DMS53 treated with DMSO at 0.1 percent for 48 hours (cell line): ENCODE results near the gene MRPS25.
A peak's percentile ranks its signal among the peaks of the same experiment; 100 is the strongest.

ENCODE experiments used
- DNase-seq: peaks from one replicate; lab custom pipeline; 2025; ENCODE audit not compliant: unreplicated experiment; lab: John Stamatoyannopoulos, UW

The MRPS25 gene

DNA sequence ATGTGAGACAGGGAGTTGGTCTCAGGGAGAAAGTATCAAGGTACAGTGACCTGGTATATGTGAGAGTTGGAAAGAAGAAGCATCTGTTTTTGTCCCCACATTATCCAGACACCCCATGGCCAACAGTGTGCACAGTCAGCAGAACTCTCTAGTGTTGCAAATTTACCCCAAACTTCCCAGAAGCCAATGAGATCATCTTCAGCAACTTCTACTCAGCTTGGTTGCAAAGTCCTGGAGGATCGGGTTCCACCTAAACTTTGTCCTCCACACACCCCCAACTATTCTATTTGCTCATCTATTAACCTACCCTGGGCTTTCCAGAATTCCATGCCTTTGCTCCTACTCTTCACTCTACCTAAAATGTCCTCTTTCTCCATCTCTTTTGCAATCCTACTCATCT is 18.1 kb upstream of the MRPS25 start:
- no peak for DNase-seq

GRCh38 chr3:15081960-15082664 is 17.0 kb upstream of the MRPS25 start:
- peak; percentile 28 for DNase-seq

DNA sequence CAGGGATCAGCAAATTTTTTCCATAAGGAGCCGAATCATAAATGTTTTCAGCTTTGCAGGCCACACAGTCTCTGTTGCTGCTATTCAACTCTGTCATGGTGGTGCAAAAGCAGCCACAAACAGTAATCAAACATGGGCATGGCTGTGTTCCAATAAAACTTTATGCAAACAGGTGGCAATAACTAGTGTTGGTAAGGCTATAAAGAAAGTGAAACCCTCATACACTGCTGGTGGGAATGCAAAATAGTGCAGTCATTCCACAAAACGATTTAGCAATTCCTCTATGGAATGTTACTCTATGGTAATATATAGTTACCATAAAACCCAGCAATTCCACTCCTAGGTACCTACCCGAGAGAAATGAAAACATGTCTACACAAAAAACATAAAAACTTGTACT is 14.0 kb upstream of the MRPS25 start:
- DNase-seq = no peak

DNA sequence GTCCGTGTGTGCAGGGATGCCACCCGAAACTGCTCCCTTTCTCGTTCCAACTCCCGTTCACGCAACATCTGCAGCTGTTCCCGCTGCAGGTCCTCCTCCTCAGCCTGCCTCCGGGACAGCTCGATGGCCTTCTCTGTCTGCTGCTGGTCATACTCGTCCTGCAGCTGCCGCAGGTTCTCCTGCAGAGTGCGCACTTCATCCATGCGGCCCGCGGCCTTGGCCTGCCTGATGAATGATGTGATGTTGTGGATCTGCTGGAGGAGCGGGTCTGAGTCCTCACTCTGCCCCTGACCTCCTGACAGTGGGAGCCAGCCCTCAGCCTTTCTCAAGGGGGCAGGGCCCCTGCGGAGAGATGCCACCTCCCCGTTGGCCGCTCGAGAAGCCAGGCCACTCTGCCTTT is 9.4 kb upstream of the MRPS25 start:
- no peak for DNase-seq

DNA sequence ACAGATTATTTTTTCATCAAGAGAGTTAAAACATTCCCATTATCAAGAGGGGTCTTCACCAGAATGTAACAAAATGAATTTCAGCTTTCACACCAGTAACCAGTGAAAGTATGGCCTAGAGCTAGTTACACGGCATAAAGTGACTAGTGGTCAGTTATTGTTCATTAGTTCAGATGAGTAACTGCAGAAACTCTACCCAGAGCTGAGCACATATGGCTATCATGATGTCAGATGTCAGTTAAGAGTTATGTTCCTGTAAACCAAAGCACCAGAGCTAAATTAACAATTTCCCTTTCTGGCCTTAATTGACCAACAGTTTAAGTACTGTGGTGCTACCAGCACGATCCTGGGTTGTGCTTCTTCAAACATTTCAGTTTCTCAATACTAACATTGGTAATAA is 6.6 kb upstream of the MRPS25 start:
- DNase-seq = no peak

- no peak for DNase-seq
These were observed 4.3 kb upstream of the MRPS25 start for GRCh38 chr3:15069441-15069840.

- DNase-seq = no peak
These were observed 1.4 kb upstream of the MRPS25 start for GRCh38 chr3:15066467-15066866.

- DNase-seq = no peak
These were observed 464 bp upstream of the MRPS25 start for GRCh38 chr3:15065550-15066007.

DNA sequence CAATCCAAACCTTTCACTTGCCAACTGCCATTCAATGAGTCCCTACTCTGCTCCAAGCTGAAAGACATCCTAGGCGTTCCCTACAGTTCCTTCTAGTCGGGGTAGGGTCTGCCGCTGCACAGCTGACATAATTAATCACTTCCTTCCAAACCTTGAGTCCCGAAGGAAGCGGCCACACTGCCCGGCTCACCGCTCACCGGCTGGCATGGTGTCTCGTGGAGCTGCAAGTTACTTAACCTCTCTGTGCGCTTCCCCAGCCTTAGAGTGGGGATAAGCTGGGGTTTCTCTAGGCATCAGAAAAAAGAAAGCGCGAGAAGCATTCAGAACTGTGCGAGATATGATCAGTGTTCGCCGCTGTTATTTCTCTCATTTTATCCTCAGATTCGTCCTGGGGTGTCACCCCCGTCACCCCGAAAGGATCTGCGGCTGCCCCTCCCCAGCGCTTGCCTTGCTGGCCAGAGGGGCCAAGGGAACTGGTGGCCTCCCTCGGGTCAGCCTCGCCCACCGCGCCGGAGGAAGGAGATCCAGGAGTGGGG is 748 bp downstream of the MRPS25 start:
- DNase-seq = peak; percentile 0

GRCh38 chr3:15063656-15064286 is 1.3 kb downstream of the MRPS25 start:
- DNase-seq = no peak

- DNase-seq = no peak
These were observed 1.9 kb downstream of the MRPS25 start for GRCh38 chr3:15063238-15063637.

DNA sequence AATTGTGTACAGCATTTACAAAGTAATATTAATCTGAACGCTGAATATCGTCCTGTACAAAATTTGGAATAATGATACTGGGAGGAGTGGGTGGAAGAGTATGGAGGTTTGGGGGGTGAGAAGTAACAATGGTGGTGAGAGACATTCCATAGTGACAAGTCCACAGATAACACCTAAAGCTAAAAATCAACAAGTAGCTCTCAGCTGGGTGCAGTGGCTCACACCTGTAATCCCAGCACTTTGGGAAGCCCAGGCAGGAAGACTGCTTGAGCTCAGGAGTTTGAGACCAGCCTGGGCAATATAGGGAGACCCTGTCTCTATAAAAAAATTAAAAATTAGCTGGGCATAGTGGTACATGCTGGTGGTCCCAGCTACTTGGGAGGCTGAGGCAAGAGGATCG is 5.1 kb downstream of the MRPS25 start:
- DNase-seq = no peak

DNA sequence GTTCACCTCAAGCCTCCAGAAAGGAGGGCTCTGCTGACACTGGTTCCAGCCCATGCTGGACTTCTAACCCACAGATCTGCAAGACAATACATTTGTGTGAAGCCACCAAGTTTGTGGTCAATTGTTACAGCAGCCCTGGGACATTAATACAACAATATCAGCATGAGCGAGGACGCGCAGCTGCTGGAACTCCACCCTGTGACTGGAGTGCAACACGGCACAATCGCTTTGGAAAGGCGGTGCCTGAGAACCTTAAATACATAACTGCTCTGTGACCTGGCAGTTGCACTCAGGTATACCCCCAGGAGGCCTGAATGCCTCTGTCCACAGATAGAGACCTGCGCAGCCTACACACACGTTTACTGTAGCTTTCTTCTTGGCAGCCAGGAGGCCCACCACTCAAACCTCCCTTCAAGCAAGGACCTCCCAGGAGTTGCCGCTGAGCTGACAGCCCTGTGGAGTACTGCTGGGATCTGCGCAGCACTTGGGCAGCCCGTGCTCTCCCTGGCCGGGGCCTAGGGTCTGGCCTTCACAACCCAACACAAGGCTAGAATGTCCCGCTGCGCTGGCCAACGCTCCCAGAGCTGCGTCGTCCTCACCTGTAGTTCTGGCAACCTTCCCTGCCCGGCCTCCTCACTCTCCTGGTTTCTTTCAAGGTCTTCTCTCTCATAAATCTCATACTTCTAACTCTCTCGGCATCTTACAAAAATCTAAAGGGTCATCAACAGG is 8.3 kb downstream of the MRPS25 start:
- no peak for DNase-seq

- no peak for DNase-seq
These were observed 10.0 kb downstream of the MRPS25 start for GRCh38 chr3:15055019-15055557.

GRCh38 chr3:15053541-15053940 is 11.6 kb downstream of the MRPS25 start:
- DNase-seq = no peak

GRCh38 chr3:15052335-15053242 is 12.5 kb downstream of the MRPS25 start:
- DNase-seq = no peak

- DNase-seq = no peak
These were observed 13.6 kb downstream of the MRPS25 start for GRCh38 chr3:15051531-15051930.

DNA sequence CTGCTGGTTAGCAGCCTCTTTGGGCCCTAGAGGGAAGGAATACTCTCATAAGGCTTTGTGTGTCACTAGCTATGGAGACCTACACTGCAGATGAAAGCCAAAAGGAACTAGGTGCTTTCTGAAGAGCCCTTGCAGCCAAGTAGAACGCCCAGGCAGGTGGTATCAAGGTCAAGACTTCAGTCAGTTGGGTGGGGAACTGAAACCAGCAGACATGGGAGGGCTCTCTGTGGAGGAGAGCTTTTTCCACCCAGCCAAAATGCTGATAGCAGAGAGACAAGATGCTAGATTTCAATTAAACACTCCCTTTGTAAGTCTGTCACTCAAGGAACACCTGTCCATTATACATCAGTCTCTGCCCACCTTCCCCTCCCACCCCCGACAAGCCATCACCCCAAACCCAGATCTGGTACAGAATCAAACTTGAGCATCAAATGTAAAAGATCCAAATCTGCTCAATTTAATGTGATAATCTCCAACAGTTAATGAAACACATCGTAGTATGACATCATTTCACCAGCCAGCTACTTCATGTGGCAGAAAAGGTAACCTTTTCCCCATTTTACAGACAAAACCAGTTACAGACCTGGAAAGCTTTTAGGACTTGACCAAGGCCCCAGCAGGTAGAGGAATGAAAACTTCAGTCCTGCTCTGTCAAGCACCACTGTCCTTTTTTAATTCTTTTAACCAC is 14.6 kb downstream of the MRPS25 start:
- no peak for DNase-seq

DNA sequence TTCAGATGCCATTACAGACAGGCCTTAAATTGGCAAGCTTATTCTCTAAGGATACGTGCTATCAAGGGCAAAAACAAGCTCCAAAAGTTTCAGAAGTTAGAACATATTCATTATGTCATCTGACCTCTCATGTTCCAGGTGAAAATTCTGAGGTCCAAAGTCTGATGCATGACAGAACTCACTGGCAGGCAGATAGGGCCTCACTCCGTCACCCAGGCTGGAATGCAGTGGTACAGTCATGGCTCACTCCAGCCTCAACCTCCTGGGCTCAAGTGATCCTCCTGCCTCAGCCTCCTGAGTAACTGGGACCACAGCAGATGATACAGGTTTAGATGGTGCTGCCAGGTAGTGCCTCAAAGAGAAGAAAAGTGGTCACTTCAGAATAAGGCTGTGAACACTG is 15.5 kb downstream of the MRPS25 start:
- DNase-seq = no peak

- no peak for DNase-seq
These were observed 19.4 kb downstream of the MRPS25 start for GRCh38 chr3:15045667-15046066.
